ENCODE measurements around the gene ZNF791.
A peak's percentile ranks its signal among the peaks of the same experiment; 100 is the strongest.
"Not testable (repeated sequence)": the region's sequence is repeated elsewhere in the genome, so short reads cannot be mapped to it uniquely, and the experiment has no call there.

The ZNF791 gene

DNA sequence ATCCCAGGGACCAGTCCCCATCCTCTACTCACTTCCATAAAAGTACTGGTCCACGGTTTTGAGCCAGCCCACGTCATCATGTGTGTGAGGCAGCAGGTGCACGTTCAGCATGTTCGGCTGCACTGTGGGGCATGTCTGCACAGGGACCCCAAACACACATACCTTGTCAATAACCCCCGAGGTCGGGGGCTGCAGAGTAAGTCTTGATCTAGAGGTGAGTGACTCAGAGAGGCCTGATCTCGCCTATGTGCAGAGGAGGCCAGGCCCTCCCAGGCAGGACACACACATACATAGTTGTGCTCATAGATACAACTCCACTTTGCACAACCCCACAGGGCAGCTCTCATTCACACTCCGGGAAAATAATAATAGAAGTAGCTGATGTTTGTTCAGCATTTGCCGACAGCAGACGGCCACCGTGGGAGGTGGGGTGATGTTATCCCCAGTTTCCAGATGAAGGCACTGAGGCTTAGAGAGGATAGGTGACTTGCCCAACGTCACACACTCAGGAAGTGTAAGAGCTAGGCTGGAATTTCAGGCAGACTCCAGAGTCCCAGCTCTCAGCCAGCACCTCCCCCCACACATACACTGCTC is 55.0 kb downstream of the ZNF791 start:
- no peak for DNase-seq (ENCODE audit: low read depth in 2 of 3, low spot score in 2 of 3)

DNA sequence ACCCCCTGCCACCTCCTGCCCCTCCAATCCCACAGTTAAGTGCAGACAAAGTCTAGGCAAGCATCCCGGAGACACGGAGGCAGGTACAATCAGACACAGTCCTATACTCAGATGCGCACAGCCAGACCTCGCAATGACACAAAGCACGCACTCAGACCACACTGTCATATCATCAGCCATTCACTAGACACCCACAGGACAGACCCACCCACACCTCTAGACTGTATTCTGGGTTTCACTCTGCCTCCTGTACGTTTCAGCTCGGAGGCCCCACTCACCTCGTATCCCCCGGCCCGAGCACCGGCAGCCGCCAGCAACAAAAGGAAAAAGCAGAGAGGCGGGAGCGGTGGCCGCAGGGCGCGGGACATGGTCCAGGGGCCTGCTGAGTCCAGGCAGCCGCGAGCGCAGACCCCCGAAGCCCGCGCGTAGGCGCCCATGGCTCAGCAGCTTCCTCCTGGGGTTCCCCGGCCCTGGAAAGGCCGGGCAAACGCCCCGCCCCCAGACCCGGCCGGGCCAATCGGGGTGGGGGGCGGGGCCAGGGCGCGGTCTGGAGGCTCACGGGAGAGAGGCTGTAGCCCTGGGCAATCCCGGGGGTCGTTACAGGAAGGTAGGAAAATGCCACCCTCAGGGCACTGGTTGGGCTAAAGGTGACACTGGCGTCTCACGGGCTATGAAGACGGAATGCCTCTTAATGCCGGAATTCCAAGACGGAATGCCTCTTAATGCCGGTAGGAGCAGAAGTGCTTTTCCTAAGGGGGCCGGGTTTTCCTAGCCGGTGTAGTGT is 55.7 kb downstream of the ZNF791 start, which contains the start of the genes MAN2B1 and WDR83:
Gene MAN2B1 (minus strand): TSS at position 478 of the 784 bp plus-strand sequence. CDS start 41 bp downstream, at position 437.
Gene WDR83 (plus strand): TSS at position 543 of the 784 bp plus-strand sequence. CDS start 2,984 bp downstream, outside the sequence.
- DNase-seq (ENCODE audit: low read depth in 2 of 3, low spot score in 2 of 3): peak; percentile 63 to 75 (median 65)

DNA sequence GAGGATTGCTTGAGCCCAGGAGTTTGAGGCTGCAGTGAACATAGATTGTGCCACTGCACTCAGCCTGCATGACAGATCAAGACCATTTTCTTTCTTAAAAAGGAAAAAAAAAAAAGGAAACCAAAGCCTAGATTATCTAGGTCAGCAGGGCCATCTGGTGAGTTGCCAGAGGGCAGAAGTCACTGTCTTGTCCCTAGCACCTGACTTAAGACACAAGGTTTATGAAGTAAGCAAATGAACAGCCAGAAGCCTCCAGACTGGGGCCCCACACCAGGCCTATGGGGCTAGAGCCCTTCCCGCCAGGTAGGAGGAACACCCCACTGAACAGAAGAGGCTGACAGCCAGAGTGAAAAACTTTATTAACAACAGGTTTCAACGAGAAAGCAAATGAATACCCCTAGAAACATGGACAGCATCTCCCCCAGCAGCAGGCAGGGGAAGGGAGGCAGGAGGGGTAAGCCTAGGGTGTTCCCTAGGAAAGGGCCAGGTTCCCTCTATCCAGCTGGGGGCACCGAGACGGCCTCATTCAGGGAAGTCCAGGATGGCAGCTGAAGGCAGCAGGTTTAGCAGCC is 57.1 kb downstream of the ZNF791 start:
- DNase-seq (ENCODE audit: low read depth in 2 of 3, low spot score in 2 of 3): no peak

DNA sequence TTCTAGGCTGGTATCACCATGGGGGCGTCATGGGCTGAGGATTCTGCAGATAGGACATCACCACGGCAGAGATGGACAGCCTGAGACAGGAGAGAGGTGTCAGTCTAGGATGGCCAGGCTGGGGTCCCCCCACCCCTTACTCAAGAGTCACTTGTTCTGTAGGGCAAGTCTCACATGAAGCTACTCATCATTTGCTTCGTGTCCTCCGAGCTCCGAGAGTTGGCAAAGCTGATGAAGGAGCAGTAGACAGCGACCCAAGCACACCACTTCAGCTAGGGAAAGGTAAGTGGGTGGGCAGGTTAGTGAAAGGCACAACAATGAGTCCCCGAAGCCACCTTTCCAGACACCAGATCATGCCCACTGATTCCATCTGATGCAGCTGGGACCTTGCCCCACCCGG is 57.6 kb downstream of the ZNF791 start:
- no peak for DNase-seq (ENCODE audit: low read depth in 2 of 3, low spot score in 2 of 3)

DNA sequence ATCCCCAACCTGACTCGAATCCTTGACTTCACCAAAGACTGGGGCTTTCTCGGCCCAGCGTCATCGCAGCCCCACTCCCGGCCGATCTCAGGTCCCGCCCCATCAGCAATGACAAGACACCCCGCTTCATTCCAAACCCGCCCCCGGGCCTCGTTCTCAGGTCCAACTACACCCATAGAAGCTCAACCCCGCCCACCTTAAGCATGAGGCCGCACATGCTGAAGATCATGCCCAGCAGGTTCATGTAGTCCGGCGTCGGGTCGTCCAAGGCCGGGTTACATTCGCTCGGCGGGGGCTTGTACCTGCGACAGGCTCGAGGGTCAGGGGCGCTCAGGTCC is 58.2 kb downstream of the ZNF791 start:
- peak in 1 of 3 experiments; percentile 36 for DNase-seq (ENCODE audit: low read depth in 2 of 3, low spot score in 2 of 3)

DNA sequence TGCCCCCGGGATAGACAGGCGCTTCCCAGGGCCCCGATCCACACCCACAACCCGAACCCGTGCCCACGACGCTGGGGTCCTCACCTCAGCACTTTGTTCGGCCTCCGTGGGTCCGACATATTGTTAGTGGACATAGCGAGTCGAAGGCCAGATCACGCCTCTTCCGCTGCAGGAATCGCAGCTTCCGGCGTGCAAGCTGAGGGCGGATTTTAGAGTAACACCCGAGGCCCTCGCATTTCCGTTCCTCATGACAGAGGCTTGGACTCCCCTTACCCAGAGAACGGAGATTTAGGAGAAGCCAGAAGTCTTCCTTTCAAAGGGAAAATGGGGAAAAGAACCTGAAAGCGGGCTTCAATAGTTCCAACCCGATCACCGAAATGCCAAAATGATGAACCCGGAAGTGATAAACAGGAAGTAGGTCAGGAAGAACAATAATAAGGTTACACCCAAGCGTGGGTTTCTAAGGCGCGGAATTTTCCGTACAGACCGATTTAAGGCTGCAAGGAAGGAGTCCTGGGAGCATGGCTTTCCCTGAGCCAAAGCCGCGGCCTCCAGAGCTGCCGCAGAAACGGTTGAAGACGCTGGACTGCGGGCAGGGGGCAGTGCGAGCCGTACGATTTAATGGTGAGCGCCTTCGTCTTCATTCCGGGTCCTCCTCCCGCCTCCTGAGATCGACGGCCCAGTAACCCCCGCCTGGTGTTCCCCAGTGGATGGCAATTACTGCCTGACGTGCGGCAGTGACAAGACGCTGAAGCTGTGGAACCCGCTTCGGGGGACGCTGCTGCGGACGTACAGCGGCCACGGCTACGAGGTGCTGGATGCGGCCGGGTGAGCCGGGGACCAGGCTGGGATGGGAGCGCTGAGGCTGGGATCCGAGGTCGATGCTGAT is 58.8 kb downstream of the ZNF791 start:
- peak in 2 of 3 experiments; percentile 58 to 60 for DNase-seq (ENCODE audit: low read depth in 2 of 3, low spot score in 2 of 3)

DNA sequence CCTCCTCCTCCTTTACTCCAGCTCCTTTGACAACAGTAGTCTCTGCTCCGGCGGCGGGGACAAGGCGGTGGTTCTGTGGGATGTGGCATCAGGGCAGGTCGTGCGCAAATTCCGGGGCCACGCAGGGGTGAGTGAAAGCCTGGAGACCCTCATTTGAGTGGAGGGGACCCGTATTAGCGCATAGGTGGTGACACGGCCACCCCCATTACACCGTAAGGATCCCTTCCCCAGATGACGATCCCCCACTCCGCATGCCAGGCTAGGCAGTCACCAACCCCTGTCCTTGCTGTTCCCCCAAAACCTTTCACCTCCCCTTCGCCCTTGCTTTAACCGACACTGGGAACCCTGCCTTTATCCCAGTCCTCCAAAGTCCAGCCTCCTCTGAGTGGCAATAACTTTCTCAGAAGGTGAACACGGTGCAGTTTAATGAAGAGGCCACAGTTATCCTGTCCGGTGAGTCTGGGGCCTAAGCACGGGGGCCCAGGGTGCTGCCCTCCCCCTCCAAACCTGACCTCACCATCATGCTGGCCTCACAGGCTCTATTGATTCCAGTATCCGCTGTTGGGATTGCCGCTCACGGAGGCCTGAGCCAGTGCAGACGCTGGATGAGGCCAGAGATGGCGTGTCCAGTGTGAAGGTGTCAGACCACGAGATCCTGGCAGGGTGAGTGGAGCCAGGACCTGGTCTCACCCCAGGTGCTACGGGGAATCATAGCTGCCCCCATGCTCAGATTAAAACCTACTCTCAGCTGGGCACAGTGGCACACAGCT is 59.6 kb downstream of the ZNF791 start:
- DNase-seq (ENCODE audit: low read depth in 2 of 3, low spot score in 2 of 3): no peak

DNA sequence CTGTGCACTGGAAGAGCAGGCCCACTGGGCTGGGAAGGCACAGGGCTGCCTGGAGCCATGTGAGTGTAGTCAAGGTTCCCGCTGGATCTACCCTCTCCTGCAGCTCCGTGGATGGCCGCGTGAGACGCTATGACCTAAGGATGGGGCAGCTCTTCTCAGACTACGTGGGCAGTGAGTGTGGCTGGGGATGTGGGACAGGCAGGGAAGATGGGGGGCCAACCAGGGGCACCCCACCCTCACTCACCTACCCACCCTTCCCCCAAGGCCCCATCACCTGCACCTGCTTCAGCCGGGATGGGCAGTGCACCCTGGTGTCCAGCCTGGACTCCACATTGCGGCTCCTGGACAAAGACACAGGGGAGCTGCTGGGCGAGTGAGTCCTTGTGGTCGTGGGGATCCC is 62.0 kb downstream of the ZNF791 start:
- no peak for DNase-seq (ENCODE audit: low read depth in 2 of 3, low spot score in 2 of 3)

DNA sequence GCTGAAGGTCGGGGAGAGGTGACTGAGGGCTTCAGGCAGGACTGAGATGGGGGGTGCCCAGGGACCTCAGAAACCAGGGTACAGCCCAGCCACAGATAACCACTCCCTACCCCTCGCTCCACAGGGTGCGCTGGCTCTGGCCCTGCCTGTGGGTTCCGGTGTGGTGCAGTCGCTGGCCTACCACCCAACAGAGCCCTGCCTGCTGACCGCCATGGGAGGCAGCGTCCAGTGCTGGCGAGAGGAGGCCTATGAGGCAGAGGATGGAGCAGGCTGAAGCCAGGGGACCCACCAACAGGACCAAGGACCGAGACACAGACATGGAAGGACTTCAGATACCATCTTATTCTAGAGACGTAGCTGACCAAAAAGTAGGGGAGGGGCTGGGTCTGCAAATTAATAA is 64.7 kb downstream of the ZNF791 start:
- no peak for DNase-seq (ENCODE audit: low read depth in 2 of 3, low spot score in 2 of 3)

DNA sequence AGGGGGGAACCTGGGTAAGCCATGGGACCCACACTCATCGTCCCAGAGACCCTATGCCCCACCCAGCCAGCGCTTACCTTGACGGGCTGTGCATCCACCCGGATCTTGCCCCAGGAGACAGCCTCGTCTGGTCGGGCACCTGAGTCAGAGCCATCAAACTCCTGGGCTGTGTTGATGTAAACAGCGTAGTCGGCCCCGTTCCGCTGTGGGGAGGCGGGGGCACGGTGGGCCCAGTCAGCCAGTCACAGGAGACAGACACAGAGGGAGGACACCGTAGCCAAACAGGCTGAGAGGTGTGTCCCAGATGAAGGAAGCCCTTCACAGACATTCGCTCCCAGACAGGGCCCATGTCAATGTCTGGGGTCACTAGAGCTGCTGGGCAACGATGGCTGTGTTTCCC is 65.2 kb downstream of the ZNF791 start:
- no peak for DNase-seq (ENCODE audit: low read depth in 2 of 3, low spot score in 2 of 3)

DNA sequence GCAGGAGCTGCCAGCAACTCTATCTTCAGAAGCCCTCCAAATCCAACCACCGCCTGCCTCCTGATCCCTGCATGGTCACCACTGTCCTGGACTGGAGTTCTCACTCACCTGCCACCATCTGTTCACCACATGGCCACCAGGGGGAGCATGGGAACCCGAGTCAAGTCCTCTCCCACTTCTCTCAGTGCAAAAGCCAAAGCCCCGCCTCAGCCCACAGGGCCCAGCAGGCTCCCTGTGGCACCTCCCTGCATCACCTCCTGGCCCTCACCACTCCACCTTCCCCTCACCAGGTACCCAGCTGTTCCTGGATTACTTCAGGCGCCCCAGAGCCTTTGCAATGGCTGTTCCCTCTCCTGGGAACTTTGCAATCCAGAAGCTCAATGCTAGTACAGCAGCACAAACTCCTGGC is 65.7 kb downstream of the ZNF791 start:
- peak; percentile 63 to 95 (median 90) for DNase-seq (ENCODE audit: low read depth in 2 of 3, low spot score in 2 of 3)

DNA sequence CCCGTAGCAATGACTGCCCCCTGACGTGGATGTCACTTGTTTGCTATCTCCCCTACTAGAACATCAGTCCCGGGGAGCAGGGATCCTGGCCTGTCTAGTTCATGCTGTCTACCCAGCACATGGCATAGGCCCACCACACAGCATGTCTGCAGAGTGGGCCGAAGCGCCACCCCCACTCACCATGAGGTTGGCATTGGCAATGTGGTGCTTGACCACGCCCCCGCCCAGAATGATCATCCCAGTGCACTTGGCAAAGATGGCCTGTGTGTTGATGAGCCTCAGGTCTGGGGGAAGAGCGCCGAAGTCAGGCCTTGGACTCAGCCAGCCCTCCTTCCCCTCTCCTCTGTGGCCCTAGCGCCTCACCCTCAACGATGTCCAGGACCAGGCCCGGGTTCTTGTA is 66.2 kb downstream of the ZNF791 start:
- no peak for DNase-seq (ENCODE audit: low read depth in 2 of 3, low spot score in 2 of 3)

DNA sequence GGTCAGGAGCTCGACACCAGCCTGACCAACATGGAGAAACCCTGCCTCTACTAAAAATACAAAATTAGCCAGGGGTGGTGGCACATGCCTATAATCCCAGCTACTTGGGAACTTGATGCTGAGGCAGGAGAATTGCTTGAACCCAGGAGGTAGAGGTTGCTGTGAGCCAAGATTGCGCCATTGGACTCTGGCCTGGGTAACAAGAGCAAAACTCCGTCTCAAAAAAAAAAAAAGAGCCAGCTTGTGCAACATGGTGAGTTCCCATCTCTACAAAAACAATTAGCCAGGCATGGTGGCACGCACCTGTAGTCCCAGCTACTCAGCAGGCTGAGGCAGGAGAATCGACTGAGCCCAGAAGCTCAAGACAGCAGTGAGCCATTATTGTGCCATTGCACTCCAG is 67.3 kb downstream of the ZNF791 start:
- DNase-seq (ENCODE audit: low read depth in 2 of 3, low spot score in 2 of 3): not testable (repeated sequence)

DNA sequence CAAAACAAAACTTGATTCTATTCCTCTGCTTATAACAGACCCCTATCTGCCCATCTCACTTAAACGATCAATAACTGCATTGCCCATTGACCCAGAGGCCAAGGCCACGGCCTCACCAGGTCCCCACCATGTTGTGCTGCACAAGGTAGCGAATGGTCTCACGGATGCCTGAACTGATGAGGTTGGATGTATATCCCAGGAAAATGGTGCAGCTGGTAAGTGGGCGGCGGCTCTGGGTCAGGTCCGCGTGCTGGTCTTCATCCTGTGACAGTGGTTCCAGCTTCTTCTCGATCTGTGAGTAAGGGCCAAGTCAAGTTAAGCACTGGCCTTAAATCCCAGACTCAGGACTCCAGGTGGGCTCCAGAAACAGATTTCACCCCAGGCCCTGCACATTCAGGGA is 69.3 kb downstream of the ZNF791 start:
- DNase-seq (ENCODE audit: low read depth in 2 of 3, low spot score in 2 of 3): no peak

DNA sequence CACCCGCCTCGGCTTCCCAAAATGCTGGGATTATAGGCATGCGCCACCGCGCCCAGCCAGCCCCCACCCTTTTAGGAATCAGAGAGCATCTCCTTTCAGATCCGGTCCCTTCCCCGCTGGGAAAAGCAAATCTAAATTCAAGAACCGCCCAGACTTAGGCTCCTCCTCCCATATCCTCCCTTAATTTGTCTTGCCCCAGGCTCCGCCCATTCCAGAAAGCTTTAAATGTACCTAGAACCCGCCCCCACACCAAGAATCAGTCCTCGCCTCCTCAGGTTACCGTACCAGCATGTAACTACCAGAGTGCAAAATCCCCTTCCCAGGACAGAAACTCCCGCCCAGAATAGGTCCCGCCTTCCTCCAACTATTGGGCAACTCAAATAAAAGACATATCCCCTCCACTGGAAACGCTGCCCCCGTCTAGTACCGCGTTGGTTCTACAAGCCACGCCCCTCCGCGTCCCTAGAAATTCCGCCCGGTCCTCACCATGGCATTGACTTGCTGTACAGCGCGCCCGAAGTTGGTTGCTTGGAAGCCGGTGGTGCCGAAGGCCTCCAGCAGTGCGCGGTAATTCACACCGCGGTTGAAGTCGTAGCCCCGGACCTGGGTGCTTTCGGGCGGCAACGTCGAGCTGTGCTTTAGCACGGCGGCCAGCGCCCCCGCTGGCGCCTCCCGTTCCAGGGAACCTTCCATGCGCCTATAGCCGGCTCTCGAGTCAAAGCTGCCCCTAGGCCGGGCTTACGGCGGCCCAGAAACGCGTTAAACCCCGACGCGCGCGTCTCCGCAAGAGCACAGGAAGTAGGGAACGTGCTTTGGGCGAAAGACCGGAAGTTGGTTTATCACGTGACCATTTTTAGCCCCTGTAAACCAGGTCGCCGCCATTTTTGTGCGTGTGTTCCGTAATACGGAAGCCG is 70.6 kb downstream of the ZNF791 start, which contains the start of gene DHPS:
Gene DHPS (minus strand): TSS at position 807 of the 914 bp plus-strand sequence. CDS start 114 bp downstream, at position 693.
- peak; percentile 70 to 80 (median 73) for DNase-seq (ENCODE audit: low read depth in 2 of 3, low spot score in 2 of 3)

All from activated CD8-positive, alpha-beta memory T cell treated with anti-CD3 and anti-CD28 coated beads for 48 hours (primary cell).